Testis (tissue), 2 donors: Measurements from ENCODE around the gene PPM1E.
"Not testable (repeated sequence)": the region's sequence is repeated elsewhere in the genome, so short reads cannot be mapped to it uniquely, and the experiment has no call there.

Experiments
- POLR2A ChIP-seq: fragments of 450-650 bp; IDR thresholded peaks from one replicate; pipeline ENCODE4 v1.6.1; 2017; ENCODE audit warnings: antibody characterized with exemption, mild to moderate bottlenecking, moderate library complexity
- TF ChIP-seq, protein P1 (sequence below), 3 experiments: fragments of 450-650 bp in 2 of 3; fragments of 200-600 bp in 1 of 3; sonication (generic) in 1 of 3; IDR thresholded peaks; one replicate each; pipeline ENCODE4 v1.5.1; 2016 to 2019; ENCODE audit warnings: antibody characterized with exemption in 3 of 3, mild to moderate bottlenecking in 2 of 3, moderate library complexity in 1 of 3

- not testable (repeated sequence) for TF ChIP-seq POLR2A
- TF ChIP-seq, protein P1, sequence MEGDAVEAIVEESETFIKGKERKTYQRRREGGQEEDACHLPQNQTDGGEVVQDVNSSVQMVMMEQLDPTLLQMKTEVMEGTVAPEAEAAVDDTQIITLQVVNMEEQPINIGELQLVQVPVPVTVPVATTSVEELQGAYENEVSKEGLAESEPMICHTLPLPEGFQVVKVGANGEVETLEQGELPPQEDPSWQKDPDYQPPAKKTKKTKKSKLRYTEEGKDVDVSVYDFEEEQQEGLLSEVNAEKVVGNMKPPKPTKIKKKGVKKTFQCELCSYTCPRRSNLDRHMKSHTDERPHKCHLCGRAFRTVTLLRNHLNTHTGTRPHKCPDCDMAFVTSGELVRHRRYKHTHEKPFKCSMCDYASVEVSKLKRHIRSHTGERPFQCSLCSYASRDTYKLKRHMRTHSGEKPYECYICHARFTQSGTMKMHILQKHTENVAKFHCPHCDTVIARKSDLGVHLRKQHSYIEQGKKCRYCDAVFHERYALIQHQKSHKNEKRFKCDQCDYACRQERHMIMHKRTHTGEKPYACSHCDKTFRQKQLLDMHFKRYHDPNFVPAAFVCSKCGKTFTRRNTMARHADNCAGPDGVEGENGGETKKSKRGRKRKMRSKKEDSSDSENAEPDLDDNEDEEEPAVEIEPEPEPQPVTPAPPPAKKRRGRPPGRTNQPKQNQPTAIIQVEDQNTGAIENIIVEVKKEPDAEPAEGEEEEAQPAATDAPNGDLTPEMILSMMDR (IDR thresholded peaks at IDR 0.05), result not testable (repeated sequence)
Observed at GRCh38 chr17:58749627-58750026, 6.0 kb upstream of the PPM1E start.
